HG02840 (cell line): ENCODE results near the gene PRPSAP1.

ENCODE experiments used
- ATAC-seq: cut with Tn5 transposase; IDR thresholded peaks from one replicate; pipeline ENCODE4 v1.9.1; 2021; ENCODE audit warnings: mild to moderate bottlenecking, moderate library complexity, moderate number of reproducible peaks; ENCODE audit not compliant: unreplicated experiment, low FRiP score

PRPSAP1 gene

DNA sequence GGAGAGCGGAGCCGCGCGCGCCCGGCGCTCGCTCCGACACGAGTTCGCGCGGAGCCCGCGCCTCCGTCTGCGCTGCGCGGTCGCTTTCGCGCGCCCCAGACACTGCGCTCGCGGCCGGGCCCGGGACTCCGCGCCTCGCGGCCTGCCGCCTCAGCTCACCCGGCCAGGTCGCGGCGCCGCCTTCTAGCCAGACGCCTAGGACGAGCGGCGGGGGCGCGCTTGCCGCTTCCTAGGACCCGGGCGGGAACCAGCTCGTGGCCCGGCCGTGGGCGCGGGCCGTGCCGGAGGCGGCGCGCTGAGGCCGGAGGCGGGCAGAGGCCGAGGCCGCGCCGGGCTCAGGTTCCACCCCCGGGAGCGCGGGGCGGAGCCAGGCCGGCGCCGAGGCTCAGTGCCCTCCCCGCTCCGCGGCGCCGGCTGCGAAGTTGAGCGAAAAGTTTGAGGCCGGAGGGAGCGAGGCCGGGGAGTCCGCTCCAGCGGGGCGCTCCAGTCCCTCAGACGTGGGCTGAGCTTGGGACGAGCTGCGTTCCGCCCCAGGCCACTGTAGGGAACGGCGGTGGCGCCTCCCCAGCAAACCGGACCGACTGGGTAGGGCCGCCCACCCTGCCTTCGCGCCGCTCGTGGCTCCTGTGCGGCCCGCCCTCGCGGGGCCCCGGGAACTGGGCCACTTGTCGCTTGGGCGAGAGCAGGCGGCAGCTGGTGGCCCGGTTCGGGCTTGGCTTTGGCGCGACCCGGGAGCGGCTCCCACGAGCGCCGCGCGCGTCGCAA is 30.7 kb upstream of the PRPSAP1 start, which contains the start of gene SPHK1:
Gene SPHK1 (plus strand): TSS at position 388 of the 765 bp plus-strand sequence. CDS start 1,036 bp downstream, outside the sequence.
- ATAC-seq: no peak

DNA sequence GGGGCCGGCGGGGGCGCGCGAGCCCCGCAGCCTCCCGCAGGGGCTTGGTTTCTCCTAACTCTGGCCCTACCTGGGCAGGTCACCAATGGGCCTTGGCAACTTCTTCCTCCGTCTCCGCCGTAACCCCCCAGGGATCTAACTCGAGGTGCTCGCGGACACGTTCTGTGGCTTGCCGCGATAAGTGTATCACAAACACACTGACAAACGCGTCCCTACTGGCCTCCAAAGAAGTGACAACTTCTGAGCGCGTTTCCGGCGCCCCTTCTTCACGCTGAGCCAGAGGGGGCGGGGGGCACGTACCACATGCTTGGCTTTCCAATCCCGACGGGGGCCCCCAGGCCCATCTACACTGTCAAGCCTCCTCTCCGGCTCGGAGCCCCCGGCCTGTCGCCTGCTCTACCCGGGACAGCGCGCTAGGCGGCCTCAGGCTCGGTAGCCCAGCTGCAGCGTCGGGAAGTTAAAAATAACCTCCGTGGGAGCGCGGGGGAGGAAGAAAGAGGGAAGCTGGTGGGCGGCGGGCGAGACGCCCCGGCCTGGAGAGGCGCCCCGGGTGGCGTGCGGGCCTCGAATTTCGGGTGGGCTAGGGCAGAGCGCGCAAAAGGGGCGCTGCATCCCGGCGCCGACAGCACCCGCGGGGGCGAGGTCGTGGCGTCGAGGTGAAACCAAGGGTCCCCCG is 30.0 kb upstream of the PRPSAP1 start:
- ATAC-seq: no peak

DNA sequence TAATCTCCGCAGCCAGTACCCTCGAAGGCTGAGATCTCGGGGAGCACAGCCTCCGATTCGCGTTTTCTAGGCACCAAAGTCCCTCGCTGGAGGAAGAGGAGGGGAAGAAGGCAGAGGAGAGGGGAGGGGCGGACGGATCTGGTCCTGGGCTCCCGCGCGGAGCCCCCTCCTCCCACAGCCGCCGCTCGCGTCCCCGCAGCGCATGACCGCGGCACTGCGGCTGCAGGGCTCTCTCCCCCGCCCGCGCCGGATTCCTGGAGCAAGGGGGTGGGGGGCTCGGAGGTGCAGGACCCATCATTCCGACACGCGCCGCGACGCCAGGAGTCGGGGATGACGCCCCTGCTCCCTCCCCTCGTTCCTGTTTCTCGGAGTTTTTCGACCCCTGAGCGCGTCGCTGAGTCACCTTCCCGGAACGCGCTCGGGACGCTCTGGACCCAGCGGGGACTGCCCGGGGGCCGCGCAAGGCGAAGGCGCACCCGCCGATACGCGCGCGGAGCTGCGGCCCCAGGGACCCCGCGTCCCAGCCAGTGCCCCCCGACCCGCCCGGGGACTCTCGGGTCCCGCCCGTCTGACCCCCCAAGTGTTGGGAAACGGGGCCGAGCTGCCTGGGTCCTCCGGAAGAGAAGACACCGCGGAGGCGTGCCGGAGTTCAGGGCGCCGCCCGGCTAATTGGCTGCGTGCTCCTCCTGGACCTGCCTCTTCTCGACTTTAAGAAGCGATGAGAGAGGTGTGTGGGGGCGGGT is 29.3 kb upstream of the PRPSAP1 start:
- no peak for ATAC-seq

DNA sequence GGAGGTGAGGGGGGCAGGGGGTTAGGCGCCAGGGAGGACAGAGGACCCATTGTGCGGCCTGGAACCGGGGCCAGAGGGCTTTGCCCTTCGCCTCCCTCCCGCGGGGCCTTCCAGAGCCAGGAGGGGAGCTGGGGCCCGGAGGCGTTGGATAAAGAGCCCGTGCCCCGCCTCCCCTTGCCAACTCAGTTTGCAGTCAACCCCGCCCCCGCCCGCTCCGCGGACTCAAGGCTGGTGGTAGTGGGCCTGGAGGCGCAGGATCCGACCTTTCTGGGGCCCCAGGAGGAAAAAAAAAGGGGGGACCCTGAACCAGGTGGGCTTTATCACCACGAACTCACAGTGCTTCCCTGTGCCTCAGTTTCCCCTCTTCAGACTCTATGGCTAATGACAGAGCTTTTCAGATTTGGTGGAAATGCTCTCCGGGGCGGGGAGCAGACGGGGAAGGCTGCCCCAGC is 28.7 kb upstream of the PRPSAP1 start:
- ATAC-seq: no peak

DNA sequence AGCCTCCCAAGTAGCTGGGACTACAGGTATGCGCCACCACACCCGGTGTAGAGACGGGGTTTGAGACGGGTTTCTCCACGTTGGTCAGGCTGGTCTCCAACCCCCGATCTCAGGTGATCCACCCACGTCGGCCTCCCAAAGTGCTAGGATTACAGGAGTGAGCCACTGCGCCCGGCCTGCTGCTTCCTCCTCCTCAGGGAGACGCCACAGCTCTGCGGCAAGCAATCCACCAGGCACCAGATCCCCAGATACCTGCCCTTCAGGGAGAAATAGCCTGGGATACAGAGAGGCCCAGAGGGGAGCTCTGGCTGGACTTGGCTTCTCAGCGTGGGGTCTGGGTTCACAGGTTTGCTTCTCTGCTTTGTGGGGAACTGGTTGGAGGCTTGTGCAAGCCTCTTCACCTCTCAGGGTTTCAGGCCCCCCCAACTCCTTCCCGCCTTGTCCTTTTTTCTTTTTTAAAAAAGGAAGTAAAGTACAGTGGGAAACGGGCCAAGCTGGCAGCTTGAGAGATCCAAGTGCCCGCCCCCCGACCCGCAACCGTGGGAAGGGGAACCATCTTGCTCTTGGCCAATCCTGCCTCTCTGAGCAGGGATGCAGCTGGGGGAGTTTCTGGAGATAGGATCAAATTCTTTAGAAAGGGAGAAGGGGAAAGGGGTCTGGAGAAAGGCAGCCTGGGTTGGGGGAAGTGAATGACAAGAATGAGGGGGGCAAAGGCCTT is 28.1 kb upstream of the PRPSAP1 start:
- no peak for ATAC-seq

DNA sequence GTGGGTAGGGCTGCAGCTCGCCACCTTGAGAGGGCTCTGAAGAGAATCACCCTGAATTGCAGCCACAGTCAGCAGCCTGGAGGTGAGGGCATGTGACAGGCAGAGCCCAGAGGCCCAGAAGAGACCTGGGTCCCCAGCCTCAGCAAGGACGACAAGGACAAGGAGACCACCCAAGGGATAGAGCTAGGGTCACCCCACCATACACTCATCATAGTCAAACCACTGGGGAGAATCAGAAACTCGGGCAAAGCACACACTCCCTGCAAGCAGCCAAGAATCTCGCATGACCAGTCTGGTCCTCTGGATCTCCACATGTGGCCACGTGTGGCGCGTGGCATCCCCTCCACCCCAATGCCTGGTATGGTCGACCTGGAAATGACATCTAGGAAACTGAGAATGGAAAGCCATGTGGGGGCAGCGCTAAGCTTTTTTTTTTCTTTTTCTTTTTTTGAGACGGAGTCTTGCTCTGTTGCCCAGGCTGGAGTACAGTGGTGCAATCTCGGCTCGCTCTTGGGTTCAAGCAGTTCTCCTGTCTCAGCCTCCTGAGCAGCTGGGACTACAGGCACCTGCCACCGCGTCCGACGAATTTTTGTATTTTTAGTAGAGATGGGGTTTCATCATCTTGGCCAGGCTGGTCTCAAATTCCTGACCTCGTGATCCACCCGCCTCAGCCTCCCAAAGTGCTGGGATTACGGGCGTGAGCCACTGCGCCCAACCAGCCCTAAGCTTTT is 26.1 kb upstream of the PRPSAP1 start:
- no peak for ATAC-seq

DNA sequence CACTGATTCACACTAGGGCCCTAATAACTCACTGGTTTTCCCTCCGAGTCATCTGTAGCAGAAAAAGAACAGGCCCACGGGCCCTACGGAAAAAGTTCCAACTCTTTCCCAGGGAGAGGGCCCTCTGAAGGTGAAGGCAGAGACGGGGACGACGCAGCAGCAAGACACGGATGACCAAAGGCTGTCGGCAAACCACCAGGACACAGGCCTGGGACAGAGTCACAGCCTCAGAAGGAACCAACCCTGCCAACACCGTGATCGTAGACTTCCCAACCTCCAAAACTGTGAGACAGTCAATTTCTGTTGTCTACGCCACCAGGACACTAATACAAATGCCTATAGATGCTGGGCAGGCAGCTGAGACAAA is 25.5 kb upstream of the PRPSAP1 start:
- ATAC-seq: no peak

DNA sequence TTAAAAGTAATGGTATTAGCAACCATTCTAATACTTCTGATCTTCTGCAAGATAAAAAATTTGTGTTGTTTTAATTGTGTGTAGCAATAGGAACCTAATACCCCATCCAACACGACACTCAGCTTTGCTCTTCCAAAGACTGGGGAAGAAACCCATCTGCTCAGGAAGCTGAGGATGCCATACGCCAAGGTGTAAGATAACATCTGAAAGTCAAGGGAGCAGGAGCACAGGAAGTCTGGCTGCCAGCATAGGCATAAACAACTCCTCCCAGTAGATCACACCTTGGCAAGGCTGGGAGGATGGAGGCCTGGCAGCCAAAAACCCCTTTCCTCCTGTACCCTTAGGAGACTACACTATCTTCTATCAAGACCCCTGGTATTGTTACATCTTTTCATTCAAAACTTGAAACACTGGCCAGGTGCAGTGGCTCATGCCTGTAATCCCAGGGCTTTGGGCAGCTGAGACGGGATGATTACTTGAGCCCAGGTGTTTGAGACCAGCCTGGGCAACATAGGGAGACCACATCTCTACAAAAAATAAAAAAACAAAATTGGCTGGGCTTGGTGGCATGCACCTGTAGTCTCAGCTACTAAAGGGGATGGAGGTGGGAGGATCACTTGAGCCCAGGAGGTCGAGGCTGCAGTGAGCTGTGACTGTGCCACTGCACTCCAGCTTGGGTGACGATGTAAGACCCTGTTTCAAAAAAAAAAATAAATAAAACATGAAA is 25.0 kb upstream of the PRPSAP1 start:
- ATAC-seq: no peak

DNA sequence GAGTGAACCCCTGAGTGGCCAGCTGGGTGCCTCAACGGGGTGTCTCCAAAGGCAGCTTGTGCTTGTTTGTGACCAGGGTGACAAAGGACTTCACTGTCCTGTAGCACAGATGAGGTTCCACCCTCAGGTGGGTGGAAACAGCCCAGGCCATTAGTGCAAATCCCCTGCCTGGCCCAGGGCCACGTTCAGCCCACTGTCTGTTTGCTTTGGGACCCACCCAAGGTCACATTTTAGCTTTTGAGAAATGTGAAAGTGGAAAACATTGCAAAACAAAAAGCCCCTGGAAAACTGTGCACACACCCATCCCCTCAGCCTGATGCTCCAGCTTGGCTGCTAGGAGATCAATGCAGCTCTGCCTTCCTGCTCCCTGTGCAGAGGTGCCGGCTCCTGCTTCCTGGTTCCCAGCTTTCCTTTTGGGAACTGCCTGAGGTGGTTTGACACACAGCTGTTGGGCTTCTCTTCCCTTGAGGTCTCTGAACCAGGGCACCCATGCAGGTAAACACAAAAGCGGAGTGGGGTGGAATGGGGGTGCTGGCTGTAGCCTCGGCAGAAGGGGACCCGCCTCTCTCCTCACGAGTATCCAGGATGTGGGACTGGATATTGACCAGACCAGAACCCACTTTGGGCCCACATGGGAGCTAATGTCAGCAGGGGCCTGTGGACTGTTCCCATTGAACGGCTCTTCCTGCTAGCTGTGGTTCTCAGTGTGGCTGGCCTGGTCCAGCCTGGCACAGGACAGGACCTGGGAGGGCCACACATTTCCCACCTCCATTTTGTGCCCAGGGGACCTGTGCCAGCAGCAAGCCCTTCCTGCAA is 22.8 kb upstream of the PRPSAP1 start:
- ATAC-seq: no peak

DNA sequence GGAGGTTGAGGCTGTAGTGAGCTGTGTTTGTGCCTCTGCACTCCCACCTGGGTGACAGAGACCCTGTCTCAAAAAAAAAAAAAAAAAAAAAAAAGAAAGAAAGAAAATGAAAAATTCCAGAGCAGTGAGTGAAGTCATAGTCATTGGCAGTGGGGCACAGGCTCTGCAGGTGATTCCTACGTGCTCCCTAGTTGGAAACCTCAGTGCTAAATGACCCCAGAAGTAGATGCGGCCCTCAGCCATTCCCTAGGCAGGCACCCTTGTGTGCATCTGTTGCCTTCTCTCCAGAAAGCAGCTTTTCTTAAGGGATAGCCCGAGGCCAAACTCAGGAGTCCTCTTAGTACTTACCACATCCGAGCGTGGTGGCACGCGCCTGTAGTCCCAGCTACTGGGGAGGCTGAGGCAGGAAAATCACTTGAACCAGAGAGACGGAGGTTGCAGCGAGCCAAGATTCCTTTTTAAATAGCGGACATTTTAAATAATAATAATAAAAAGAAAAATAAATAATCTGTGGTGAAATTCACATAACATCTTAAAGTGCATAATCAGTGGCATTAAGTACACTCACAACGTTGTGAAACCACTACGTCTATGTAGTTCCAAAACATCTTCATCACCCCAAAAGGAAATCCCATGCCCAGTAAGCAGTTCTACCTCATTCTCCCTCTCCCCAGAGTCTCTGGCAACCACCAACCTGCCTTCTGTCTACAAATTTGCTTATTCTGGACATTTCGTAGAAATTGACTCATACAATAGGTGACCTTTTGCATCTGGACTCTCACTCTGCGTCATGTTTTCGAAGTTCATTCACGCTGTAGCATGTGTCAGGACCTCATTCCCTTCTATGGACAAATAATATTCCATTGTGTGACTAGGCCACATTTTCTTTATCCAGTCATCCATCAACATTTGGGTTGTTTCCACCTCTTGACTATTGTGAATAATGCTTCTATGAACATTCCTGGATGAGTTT is 18.2 kb upstream of the PRPSAP1 start:
- no peak for ATAC-seq

DNA sequence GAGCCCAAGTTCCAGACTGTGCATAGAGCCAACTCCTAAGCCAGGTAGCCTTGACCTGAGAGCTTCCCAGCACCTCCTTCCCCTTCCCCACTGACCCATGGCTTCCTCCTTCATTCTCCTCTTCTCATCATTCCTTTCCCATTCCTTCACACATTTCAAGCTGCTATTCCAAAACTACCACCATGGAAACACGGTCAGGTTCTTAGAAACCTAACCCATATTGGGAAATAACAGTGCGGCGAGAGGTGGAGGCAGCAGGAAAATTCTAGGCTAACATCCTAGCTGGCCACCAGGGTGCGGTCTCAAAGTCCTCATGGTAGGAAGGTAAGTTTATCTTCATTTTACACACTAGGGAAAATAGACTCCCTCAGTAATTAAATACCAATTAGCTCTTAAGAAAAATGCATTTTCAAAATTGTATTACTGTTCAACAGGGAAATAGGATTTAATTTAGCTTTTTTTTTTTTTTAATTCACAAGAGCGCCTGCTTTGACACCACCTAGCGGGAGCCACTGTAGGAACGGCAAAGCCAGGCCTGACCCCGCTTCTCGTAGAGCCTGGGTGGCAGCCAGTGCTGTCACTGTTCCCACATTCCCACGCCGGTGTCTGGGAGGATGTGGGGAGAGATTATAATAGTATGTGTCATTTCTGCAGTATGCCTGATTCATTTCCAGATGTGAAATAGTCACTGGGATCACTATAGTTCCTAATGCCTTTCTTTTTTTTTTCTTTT is 16.7 kb upstream of the PRPSAP1 start:
- no peak for ATAC-seq

DNA sequence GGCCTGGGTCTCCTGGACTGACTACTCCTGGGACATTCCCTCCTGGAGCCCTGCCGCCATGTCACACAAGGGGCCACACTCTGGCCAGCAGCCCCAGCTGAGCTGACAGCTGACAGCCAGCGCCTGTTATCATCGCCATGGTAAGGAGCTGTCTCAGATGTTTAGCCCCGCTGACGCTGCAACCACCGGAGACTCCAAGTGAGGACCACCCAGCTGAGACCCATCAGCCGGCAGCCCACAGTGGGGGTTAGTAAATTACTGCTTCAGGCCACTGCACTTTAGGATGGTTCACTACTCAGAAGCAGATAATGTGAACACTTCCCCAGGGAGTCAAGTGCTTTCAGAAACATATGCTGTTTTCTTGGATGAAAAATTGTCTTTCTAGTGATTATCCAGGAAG is 16.1 kb upstream of the PRPSAP1 start:
- no peak for ATAC-seq

DNA sequence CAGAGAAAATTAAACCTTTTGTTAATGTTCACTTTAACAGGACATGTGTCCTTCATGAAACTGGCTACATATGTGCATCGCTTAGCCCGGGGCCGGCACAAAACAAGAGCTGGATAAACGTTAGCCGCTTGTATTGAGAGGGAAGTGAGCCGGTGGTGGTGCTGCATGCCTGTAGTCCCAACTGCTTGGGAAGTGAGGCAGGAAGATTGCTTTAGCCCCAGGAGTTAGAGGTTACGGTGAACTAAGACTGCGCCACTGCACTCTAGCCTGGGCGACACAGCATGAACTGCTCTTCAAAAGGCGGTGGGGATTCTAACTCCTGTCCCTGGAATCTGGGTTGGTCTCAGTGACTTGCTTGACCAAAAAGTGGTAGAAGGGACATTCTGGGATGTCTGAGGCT is 15.7 kb upstream of the PRPSAP1 start:
- ATAC-seq: no peak

DNA sequence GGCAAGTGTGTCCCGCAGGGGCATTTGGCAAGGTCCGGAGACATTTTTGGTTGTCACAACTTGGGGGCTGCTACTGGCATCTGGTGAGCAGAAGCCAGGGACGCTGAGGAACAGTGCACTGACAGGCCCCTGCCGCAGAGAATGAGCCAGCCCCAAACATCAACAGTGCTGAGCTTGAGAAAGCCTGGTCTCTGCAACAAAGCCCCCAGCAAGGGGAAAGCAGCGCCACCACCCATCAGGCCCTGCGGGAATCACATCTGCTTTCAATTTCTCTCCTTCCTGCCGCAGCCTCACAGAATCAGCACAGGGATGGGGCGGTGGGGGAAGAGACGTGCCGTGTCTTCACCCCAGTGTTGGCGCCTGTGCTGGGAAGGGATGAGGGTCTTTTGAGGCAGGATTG is 14.8 kb upstream of the PRPSAP1 start:
- no peak for ATAC-seq

DNA sequence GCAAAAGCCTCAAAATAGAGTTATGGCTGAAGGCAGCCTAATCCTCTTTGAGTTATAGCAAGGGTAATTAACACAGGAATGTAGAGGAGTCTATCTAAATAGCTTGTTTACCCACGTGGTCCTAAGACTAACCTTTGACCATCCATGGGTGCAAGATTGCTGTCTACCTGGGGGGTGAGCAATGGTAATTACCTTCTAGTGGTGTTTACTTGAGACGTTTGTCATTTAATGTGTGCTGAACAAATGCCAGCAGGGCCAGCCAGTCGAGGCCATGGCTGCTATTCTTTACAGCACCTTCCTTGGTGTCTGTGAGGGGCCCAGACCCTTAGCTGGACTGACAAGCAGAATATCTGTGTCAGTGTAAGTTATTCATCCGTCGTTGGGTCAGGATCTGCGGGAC is 13.9 kb upstream of the PRPSAP1 start:
- no peak for ATAC-seq

DNA sequence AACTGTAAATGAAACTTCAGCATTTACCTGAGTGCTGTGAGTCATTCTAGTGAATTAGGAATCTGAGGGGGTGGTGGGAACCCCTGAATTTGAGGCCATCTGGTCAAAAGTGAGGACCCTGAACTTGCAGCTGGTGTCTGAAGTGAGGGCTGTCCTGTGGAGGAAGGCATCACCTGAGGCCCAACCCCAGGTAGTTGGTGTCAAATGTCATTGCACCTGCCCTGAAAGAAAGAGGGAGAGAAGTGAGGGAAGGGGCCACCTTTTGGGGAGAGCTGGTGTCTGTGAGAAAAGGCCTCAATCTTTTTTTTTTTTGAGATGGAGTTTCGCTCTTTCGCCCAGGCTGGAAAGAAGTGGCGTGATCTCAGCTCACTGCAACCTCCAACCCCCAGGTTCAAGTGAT is 12.5 kb upstream of the PRPSAP1 start:
- no peak for ATAC-seq
